Mucosa of stomach (tissue), 1 donor: ENCODE results near the gene LCN12.

ENCODE experiments used
- H3K27me3 ChIP-seq: one replicate; pipeline ENCODE4 v1.7.0; 2013; ENCODE audit warnings: mild to moderate bottlenecking, low read length; ENCODE audit not compliant: control insufficient read depth, insufficient read depth
- H3K36me3 ChIP-seq: one replicate; pipeline ENCODE4 v1.7.0; 2013; ENCODE audit warnings: low read length; ENCODE audit not compliant: control insufficient read depth, insufficient read depth
- H3K4me1 ChIP-seq: one replicate; pipeline ENCODE4 v1.7.0; 2013; ENCODE audit warnings: mild to moderate bottlenecking, low read length; ENCODE audit not compliant: control insufficient read depth, insufficient read depth
- H3K4me3 ChIP-seq: one replicate; pipeline ENCODE4 v1.7.0; 2013; ENCODE audit warnings: low read length
- H3K9ac ChIP-seq: one replicate; pipeline ENCODE4 v1.7.0; 2013; ENCODE audit warnings: mild to moderate bottlenecking, low read length, moderate library complexity
- H3K9me3 ChIP-seq: one replicate; pipeline ENCODE4 v1.7.0; 2013; ENCODE audit warnings: mild to moderate bottlenecking, low read length, moderate library complexity; ENCODE audit not compliant: control insufficient read depth
- donor health status: Pancreatic carcinoma.

The LCN12 gene

DNA sequence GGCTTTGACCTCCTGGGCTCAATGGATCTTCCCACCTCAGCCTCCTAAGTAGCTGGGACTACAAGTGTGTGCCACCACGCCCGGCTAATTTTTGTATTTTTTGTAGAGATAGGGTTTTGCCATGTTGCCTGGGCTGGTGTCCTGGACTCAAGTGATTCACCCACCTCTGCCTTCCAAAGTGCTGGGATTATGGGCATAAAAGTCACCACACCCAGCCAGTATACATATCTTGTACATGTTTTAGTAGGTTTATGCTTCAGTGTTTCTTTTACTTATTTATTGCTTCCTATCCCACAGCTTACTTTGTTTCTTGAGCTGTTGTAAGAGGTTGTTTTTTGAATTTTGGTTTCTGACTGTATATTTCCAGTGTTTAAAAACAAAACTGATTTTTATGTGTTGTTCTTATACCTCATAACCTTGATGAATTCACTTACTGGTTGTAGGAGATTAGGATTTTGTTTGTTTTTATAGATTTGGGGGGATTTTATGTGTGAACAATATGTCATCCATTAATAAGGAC lies 20.4 kb upstream of the LCN12 start:
- Histone ChIP-seq H3K4me3 (no peak overlapping the region), H3K9ac (no peak overlapping the region), H3K9me3 (no peaks in the 10 kb centered on the region), H3K4me1 (no peaks in the 10 kb centered on the region), H3K27me3 (no peaks in the 10 kb centered on the region), H3K36me3 (no peaks in the 10 kb centered on the region)

- no peak overlapping the region for H3K4me3 ChIP-seq
- no peak overlapping the region for H3K9ac ChIP-seq
- no peaks in the 10 kb centered on the region for H3K4me1 ChIP-seq
- no peaks in the 10 kb centered on the region for H3K36me3 ChIP-seq
- no peaks in the 10 kb centered on the region for H3K9me3 ChIP-seq
- H3K27me3 ChIP-seq, result no peaks in the 10 kb centered on the region
Measured at GRCh38 chr9:136934277-136934676, 17.8 kb upstream of the LCN12 start.

GRCh38 chr9:136935651-136936050 lies 16.4 kb upstream of the LCN12 start:
- Histone ChIP-seq H3K36me3 (peaks cover 3% of the 10 kb centered on the region), H3K4me1 (no peaks in the 10 kb centered on the region), H3K27me3 (no peaks in the 10 kb centered on the region), H3K4me3 (no peak overlapping the region), H3K9me3 (no peaks in the 10 kb centered on the region), H3K9ac (no peak overlapping the region)

DNA sequence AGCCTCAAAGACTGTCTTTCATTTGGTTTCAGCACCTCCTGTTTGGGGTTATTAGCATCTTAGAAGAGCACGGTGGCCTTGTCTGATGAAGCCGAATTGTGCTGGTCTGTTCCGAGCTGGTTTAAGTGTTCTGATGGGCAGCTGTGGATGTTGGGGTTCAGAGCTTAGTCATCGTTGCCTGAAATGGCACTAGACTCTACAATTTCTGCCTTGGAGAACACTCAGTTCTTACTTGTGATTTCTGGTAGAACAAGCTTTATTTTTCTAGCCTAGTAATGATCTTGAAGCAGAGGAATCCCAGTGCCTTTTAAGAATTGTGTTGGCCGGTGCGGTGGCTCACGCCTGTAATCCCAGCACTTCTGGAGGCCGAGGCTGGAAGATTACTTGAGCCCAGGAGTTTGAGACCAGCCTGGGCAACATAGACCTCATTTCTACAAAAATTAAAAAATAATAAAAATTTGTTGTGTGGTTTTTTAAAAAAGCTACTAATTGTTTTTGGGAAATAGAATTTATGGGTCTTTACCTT lies 15.4 kb upstream of the LCN12 start:
- Histone ChIP-seq H3K36me3 (peaks cover 3% of the 10 kb centered on the region), H3K9me3 (no peaks in the 10 kb centered on the region), H3K4me1 (no peaks in the 10 kb centered on the region), H3K9ac (no peak overlapping the region), H3K4me3 (no peak overlapping the region), H3K27me3 (no peaks in the 10 kb centered on the region)

DNA sequence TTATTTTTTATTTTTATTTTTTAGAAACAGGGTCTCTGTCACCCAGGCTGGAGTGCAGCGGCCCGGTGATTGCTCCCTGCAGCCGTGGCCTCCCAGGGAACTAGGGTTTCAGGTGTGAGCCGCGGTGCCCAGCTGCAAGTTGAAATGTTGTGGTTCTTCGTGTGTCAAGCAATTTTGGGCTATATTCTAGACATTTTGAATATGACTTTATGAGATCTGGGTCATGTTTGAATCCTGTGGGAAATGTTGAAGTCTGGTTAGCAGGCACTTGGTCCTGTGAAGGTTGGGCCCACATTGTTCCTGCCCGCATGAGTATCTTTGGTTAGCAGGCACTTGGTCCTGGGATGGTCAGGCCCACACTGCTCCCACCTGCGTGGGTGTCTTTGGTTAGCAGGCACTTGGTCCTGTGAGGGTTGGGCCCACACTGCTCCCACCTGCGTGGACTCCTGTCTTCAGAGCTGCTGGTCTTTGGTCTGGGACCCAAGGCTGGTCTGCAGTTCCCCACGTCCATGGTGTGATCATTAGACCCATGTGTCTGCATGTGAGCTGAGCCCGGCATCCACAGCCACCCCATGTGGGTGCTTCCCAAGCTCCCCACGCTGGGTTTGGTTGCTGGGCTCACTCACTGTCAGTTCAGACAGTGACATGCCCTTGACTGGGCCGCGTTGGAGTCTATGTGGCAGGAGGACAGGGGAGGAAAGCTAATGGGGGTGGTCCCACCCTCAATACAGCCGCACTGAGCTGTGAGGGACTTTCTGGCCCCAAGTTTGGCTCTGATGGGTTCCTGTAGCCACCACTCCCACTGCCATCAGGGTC lies 14.7 kb upstream of the LCN12 start:
- Histone ChIP-seq H3K4me3 (no peak overlapping the region), H3K9ac (no peak overlapping the region)

GRCh38 chr9:136939431-136939995 lies 12.6 kb upstream of the LCN12 start:
- peaks cover 12% of the 10 kb centered on the region for H3K4me1 ChIP-seq
- H3K36me3 ChIP-seq, result peaks cover 8% of the 10 kb centered on the region
- no peaks in the 10 kb centered on the region for H3K9me3 ChIP-seq
- no peak overlapping the region for H3K4me3 ChIP-seq
- H3K9ac ChIP-seq, result no peak overlapping the region
- no peaks in the 10 kb centered on the region for H3K27me3 ChIP-seq

More for the DNA sequence above, 14.7 kb upstream of the LCN12 start:
- Histone ChIP-seq H3K9me3 (no peaks in the 10 kb centered on the region), H3K4me1 (no peaks in the 10 kb centered on the region), H3K27me3 (no peaks in the 10 kb centered on the region), H3K36me3 (peaks cover 6% of the 10 kb centered on the region)

DNA sequence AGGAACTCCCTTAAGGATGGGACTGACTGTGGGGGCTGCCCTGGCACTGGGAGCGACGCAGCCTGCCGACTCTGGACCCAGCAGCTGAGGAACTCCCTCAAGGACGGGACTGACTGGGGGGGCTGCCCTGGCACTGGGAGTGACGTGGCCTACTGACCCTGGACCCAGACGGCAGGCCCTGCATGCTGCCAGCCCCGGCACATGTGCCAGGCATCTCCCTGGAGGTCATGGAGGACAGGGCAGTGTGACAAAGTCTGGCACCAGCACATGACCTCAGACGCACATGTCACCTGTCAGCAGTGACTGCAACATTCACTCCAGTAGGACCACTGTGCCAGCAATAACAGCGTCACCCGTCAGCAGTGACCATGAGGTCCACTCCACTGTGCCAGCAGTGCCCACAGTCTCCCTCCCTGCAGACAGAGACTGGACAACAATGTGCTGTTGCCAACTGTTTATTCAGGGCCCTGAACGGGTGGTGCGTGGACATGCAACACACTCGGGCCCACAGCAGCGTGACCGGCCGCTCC lies 12.0 kb upstream of the LCN12 start:
- Histone ChIP-seq H3K4me3 (no peak overlapping the region), H3K9ac (no peak overlapping the region), H3K4me1 (peaks cover 16% of the 10 kb centered on the region), H3K9me3 (no peaks in the 10 kb centered on the region), H3K36me3 (peaks cover 8% of the 10 kb centered on the region), H3K27me3 (no peaks in the 10 kb centered on the region)

DNA sequence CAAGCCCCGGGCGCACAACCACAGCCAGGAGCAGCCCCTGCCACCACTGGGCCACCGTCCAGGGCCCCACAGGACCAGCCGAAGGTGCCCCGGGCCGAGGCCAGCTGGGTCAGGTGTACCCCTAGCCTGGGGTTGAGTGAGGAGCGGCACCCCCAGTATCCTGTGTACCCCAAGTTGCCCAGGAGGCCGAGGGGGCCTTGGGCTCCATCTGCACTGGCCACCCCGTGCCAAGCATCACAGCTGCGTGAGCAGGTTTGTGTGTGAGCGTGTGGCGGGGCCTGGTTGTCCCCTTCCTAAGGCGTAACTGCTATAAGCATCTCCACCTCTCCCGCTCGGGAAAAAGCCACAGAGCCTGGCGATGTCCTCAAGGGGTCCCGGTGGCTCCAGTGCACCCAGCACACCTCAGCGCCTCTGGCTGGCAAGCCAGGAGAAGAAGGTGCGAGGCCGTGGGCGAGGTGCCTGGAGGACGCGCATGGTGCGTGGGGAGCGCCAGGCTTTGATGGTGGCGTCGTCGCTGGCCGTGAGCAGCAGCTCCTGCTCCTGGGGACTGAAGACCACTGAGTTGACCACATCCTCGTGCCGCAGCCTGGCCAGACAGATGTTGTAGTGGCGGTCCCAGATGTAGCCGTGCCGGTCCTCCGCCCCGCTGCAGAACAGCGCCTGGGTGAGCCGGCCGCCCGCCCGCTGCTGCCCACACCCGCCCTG lies 11.4 kb upstream of the LCN12 start:
- Histone ChIP-seq H3K4me1 (peaks cover 18% of the 10 kb centered on the region), H3K4me3 (no peak overlapping the region)

GRCh38 chr9:136941231-136942111 lies 10.6 kb upstream of the LCN12 start:
- Histone ChIP-seq H3K36me3 (peaks cover 8% of the 10 kb centered on the region), H3K27me3 (no peaks in the 10 kb centered on the region), H3K4me1 (peaks cover 18% of the 10 kb centered on the region), H3K9me3 (no peaks in the 10 kb centered on the region), H3K4me3 (no peak overlapping the region), H3K9ac (no peak overlapping the region)

More for the DNA sequence above, 11.4 kb upstream of the LCN12 start:
- peaks cover 8% of the 10 kb centered on the region for H3K36me3 ChIP-seq
- H3K9ac ChIP-seq, result no peak overlapping the region
- H3K27me3 ChIP-seq, result no peaks in the 10 kb centered on the region
- H3K9me3 ChIP-seq, result no peaks in the 10 kb centered on the region

DNA sequence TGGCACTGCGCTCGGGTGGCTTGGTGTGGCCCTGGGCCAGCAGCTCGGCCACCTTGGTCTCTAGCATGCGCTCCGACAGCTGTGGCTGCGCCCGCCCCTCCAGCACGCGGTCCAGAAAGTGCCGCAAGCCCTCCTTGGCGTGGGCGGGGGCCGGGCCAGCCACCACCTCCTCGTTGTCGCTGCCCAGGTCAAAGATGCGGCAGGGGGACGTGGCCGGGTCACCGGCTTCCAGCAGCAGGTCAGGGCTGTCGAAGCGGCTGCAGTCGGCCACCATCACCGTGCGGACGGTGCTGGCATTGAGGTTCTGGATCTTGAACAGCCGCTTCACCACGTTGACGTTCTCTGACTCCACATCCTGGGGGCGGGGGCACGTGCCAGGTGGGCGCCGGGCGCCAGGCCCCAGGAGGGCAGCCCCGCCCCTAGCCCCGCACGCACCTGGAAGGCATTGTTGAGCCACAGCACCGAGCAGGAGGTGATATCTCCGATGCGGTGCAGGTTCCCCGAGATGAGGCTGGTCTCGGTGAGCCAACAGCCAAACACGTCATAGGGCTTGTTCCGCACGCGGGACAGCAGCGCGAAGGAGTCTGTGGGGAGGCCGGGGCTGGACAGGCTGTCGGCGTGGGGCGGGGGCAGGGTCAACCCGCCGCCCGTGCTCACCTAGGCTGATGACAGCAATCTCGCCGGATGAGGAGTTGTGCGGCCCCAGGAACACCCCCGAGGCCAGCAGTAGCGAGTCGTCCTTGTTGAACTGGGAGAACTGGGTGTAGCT lies 9.8 kb upstream of the LCN12 start:
- no peaks in the 10 kb centered on the region for H3K27me3 ChIP-seq
- no peak overlapping the region for H3K4me3 ChIP-seq
- H3K4me1 ChIP-seq, result peaks cover 18% of the 10 kb centered on the region
- no peaks in the 10 kb centered on the region for H3K9me3 ChIP-seq
- peaks cover 8% of the 10 kb centered on the region for H3K36me3 ChIP-seq
- H3K9ac ChIP-seq, result no peak overlapping the region

DNA sequence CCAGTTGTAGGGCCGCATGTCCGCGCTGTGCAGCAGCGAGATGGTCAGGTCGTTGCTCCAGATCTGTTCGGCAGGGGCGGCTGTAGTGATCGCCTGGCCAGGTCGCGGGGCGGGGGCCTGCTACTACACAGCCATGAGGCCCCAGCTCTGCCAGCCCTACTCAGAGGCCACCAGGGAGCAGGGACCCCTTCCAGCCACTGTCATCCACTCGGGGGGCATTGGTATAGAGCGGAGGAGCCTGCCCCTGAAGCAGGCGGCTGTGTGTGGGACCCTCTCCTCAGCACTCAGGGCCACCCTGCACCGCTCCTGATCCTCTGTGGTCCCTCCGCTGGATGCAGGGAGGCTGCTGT lies 9.2 kb upstream of the LCN12 start:
- H3K4me3 ChIP-seq, result no peak overlapping the region
- H3K4me1 ChIP-seq, result peaks cover 21% of the 10 kb centered on the region
- H3K27me3 ChIP-seq, result no peaks in the 10 kb centered on the region
- peak overlapping the region; percentile 76 for H3K9ac ChIP-seq
- no peaks in the 10 kb centered on the region for H3K9me3 ChIP-seq
- peaks cover 8% of the 10 kb centered on the region for H3K36me3 ChIP-seq
